Vagina (tissue), 2 donors: Measurements from ENCODE around the gene CTCFL. TPM values are rescaled to one million over a fixed set of nuclear protein-coding genes. Genes with fewer than 3 reads are reported as not detected.

ENCODE experiments used
- DNase-seq, 2 donors: peaks; one replicate each; pipeline ENCODE4 v3.0.0-alpha.2; 2017; ENCODE audit errors: extremely low spot score in 2 of 2
- H3K27ac ChIP-seq: fragments of 200-600 bp; sonication (generic); one replicate; pipeline ENCODE4 v1.5.1; 2019
- H3K27me3 ChIP-seq: fragments of 200-600 bp; sonication (generic); one replicate; pipeline ENCODE4 v1.5.1; 2019
- H3K36me3 ChIP-seq, 2 donors: fragments of 200-600 bp; sonication (generic); one replicate each; pipeline ENCODE4 v1.5.1; 2017 to 2019
- H3K4me1 ChIP-seq: fragments of 200-600 bp; sonication (generic); one replicate; pipeline ENCODE4 v1.5.1; 2019
- H3K4me3 ChIP-seq, 2 donors: fragments of 200-600 bp; sonication (generic); 1 replicate in 1 of 2; 2 replicates in 1 of 2; pipeline ENCODE4 v1.5.1; 2016 to 2019
- H3K9me3 ChIP-seq: fragments of 200-600 bp; sonication (generic); one replicate; pipeline ENCODE4 v1.5.1; 2019
- POLR2A ChIP-seq, 2 donors: fragments of 450-650 bp; IDR thresholded peaks; one replicate each; pipeline ENCODE4 v1.6.1; 2017; ENCODE audit warnings: antibody characterized with exemption in 2 of 2, mild to moderate bottlenecking in 2 of 2, moderate library complexity in 2 of 2
- POLR2AphosphoS5 ChIP-seq, 2 donors: sonication (generic); formaldehyde crosslinking; IDR thresholded peaks; one replicate each; pipeline ENCODE4 v1.9.0; 2017; ENCODE audit warnings: antibody characterized with exemption in 2 of 2, mild to moderate bottlenecking in 2 of 2, low read depth in 1 of 2; ENCODE audit not compliant: insufficient read depth in 1 of 2
- intact Hi-C: fragments of 100-400 bp; cut with DNase I; formaldehyde crosslinking; loops from one replicate; pipeline ENCODE4 v1.15.1; 2023
- total RNA-seq: library from RNA; depleted of rRNA; stranded (reverse); fragments of >200 nt; gene quantifications from one replicate; pipeline ENCODE4 v1.2.3, GENCODE V29; 2016
- TF ChIP-seq, protein P1 (sequence below), 3 experiments: fragments of 450-650 bp in 2 of 3; fragments of 200-600 bp in 1 of 3; sonication (generic) in 1 of 3; IDR thresholded peaks; one replicate each; pipeline ENCODE4 v1.5.1; 2017 to 2019; ENCODE audit warnings: antibody characterized with exemption in 3 of 3, mild to moderate bottlenecking in 2 of 3, moderate library complexity in 2 of 3

CTCFL gene
- total RNA-seq, 1 donor from 2014 or later, result not detected

DNA sequence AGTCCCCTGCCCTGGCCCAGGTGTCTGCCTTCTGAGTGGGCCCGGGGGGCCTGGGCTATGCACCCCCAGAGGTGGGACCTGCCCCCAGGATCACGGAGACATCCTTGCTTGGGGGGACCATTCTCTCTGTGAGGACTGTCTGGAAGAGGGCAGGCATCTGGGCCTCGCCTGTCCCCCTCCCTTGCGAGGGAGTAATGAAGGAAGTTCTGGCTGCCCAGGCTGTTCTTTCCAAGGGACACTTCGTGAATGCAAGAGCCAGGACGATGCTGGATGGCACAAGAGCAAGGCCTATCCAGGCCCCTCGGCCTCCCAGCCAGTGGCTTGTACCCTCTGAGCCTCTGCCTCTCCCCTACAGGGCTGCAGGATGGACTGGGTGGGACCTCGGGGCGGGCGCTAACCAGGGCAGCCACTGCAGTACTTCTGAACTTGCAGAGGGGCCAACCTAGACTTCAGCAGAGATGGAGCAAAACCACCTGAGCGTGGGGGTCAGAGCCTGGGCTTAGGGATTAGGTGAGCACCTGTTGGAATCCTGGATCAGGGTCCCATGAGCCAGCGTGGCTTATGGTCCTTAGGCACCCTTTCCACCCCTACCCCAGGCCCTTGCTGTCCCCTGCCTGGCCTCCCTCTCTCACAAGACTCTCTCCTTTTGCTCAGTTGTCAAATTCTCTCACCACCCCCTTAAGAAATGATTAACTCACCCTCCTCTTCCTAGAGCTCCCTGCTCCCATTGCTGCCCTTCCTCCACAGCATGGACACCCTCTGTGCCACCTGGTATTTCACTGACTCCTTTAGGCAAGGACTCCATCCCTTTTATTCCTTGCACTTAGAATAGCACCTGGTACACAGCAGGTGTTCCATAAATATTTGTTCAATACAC lies 53.2 kb downstream of the CTCFL start:
- H3K4me1 ChIP-seq, result no peaks in the 10 kb centered on the region

DNA sequence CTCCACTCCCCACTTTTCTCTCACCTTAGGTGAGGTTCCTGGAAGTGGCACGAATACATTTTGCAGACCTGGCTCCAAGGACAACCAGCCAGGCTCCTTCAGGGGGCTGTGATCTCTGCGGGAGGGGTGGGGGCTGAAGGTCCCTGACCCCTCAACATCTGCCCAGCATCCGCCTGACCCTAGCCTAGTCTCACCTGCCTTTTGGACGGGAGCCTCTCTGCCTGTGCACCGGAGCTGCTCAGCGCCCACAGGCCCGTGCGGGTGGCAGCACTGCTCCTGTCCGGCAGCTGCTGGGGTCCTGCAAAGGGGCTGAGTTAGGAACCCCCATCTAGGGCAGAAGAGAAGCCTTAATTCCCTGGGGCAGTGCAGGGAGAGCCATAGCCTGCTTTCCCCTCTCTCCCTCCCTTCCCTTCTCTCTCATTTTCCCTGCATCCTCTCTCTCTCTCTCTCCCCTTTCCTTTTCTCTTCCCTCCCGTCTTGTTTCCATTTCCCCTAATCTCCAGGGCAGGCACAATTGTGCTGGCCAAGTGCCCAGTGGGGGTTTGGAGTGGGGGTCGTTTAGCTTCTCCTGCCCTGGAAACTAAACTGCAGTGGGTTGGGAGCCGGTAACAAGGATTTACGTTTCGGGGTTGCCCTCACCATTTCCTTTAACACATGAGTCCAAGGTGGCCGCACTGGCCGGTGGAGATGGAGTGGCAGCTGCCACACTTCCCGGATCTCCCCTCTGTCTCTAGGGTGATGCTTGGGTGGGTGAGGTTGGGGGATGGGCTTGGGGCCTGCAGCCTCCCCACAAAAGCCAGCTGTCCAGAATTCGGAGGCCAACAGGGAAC lies 54.1 kb downstream of the CTCFL start:
- TF ChIP-seq POLR2AphosphoS5 (IDR thresholded peaks at IDR 0.05; ENCODE audit: insufficient read depth in 1 of 2, low read depth in 1 of 2), result no peak
- TF ChIP-seq, protein P1, sequence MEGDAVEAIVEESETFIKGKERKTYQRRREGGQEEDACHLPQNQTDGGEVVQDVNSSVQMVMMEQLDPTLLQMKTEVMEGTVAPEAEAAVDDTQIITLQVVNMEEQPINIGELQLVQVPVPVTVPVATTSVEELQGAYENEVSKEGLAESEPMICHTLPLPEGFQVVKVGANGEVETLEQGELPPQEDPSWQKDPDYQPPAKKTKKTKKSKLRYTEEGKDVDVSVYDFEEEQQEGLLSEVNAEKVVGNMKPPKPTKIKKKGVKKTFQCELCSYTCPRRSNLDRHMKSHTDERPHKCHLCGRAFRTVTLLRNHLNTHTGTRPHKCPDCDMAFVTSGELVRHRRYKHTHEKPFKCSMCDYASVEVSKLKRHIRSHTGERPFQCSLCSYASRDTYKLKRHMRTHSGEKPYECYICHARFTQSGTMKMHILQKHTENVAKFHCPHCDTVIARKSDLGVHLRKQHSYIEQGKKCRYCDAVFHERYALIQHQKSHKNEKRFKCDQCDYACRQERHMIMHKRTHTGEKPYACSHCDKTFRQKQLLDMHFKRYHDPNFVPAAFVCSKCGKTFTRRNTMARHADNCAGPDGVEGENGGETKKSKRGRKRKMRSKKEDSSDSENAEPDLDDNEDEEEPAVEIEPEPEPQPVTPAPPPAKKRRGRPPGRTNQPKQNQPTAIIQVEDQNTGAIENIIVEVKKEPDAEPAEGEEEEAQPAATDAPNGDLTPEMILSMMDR (IDR thresholded peaks at IDR 0.05), result no peak
- TF ChIP-seq POLR2A (IDR thresholded peaks at IDR 0.05), result no peak
- Histone ChIP-seq H3K27me3 (no peaks in the 10 kb centered on the region), H3K36me3 (no peaks in the 10 kb centered on the region), H3K27ac (no peak overlapping the region), H3K4me3 (no peak overlapping the region), H3K4me1 (no peaks in the 10 kb centered on the region), H3K9me3 (no peaks in the 10 kb centered on the region)
- intact Hi-C loops, result no loop called here
- no peak for DNase-seq

More for the DNA sequence above, 53.2 kb downstream of the CTCFL start:
- Histone ChIP-seq H3K4me3 (no peak overlapping the region), H3K9me3 (no peaks in the 10 kb centered on the region), H3K36me3 (no peaks in the 10 kb centered on the region), H3K27ac (no peak overlapping the region), H3K27me3 (no peaks in the 10 kb centered on the region)
- intact Hi-C loops, result no loop called here
- no peak for DNase-seq
- TF ChIP-seq POLR2A (IDR thresholded peaks at IDR 0.05), result no peak
- TF ChIP-seq, protein P1 (IDR thresholded peaks at IDR 0.05), result no peak
- TF ChIP-seq POLR2AphosphoS5 (IDR thresholded peaks at IDR 0.05; ENCODE audit: insufficient read depth in 1 of 2, low read depth in 1 of 2), result no peak

DNA sequence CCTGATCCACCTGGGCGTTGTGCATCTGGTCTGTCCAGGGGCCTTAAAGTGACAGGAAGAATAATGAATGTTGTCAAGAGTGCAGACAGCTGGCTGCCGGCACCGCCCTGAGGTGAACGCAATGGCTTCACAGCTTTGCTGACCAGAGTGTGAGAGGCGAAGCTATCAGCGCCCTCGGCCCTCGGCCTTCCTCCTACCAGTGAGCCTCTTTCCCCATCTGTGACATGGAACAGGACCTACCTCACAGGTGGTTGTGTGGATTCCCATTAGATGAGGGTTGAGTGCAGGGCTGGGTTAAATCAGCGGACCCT lies 54.8 kb downstream of the CTCFL start:
- Histone ChIP-seq H3K4me1 (no peaks in the 10 kb centered on the region), H3K36me3 (no peaks in the 10 kb centered on the region), H3K4me3 (no peak overlapping the region), H3K27me3 (no peaks in the 10 kb centered on the region), H3K9me3 (no peaks in the 10 kb centered on the region), H3K27ac (no peak overlapping the region)
- no peak for DNase-seq
- intact Hi-C loops, result no loop called here
- TF ChIP-seq, protein P1 (IDR thresholded peaks at IDR 0.05), result no peak
- no peak for TF ChIP-seq POLR2A (IDR thresholded peaks at IDR 0.05)
- TF ChIP-seq POLR2AphosphoS5 (IDR thresholded peaks at IDR 0.05; ENCODE audit: insufficient read depth in 1 of 2, low read depth in 1 of 2), result no peak

DNA sequence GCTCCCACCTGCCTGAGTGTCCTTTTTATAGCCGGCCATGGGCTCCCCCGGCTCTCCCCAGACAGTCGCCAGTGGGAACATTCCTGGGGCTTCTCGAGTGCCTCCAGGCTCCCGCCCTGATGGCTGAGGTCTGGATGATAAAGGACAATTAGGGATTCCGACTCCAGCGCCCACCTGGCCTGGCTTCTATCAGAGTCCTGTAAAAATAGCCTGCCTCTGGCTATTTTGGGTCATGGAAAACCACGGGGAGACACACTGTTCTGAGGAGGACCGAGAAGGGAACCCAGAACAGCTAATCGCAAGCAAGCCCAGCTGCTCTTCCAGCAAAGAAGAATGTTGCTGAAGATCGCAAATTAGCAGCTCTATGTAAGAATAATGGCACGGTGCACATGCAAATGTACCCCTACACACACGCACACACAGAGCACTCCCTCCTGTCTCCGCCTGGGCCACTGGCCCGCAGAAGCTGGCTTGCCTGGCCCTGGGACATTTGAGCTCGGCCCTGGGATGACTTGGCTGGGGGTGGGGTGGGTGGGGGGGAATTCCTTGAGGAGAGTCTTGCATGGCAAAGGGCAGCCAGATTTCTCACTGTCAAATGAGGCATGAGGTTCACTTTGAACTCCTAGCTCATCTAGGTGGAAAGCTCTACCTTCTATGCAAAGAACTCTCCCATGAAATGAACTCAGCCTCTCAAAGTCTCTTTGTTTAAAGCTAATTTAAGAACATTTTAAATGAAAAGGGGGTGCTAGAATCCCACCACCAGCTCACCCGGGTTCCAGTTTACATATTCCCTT lies 55.3 kb downstream of the CTCFL start:
- no peaks in the 10 kb centered on the region for H3K27me3 ChIP-seq
- TF ChIP-seq POLR2A (IDR thresholded peaks at IDR 0.05) (no peak), POLR2AphosphoS5 (IDR thresholded peaks at IDR 0.05; ENCODE audit: insufficient read depth in 1 of 2, low read depth in 1 of 2) (no peak)
- TF ChIP-seq, protein P1 (IDR thresholded peaks at IDR 0.05), result no peak
- H3K9me3 ChIP-seq, result no peaks in the 10 kb centered on the region
- intact Hi-C loops, result no loop called here
- no peaks in the 10 kb centered on the region for H3K4me1 ChIP-seq
- no peak overlapping the region for H3K4me3 ChIP-seq
- no peak overlapping the region for H3K27ac ChIP-seq
- no peaks in the 10 kb centered on the region for H3K36me3 ChIP-seq
- no peak for DNase-seq
